GM10266 (cell line): ENCODE data around the gene USP49.

Experiments used
- DNase-seq: peaks from one replicate; pipeline ENCODE4 v3.0.0; 2012; ENCODE audit errors: extremely low spot score
- TF ChIP-seq, protein P1 (sequence below): IDR thresholded peaks from 2 replicates; pipeline ENCODE4 v1.5.1; 2012; ENCODE audit warnings: mild to moderate bottlenecking, low read depth; ENCODE audit not compliant: control insufficient read depth, insufficient read depth; ENCODE audit errors: missing control alignments

Gene USP49

GRCh38 chr6:41884957-41885356, 10.2 kb downstream of the USP49 start:
- TF ChIP-seq, protein P1, sequence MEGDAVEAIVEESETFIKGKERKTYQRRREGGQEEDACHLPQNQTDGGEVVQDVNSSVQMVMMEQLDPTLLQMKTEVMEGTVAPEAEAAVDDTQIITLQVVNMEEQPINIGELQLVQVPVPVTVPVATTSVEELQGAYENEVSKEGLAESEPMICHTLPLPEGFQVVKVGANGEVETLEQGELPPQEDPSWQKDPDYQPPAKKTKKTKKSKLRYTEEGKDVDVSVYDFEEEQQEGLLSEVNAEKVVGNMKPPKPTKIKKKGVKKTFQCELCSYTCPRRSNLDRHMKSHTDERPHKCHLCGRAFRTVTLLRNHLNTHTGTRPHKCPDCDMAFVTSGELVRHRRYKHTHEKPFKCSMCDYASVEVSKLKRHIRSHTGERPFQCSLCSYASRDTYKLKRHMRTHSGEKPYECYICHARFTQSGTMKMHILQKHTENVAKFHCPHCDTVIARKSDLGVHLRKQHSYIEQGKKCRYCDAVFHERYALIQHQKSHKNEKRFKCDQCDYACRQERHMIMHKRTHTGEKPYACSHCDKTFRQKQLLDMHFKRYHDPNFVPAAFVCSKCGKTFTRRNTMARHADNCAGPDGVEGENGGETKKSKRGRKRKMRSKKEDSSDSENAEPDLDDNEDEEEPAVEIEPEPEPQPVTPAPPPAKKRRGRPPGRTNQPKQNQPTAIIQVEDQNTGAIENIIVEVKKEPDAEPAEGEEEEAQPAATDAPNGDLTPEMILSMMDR = no peak

GRCh38 chr6:41881506-41881905, 13.7 kb downstream of the USP49 start:
- no peak for DNase-seq
- TF ChIP-seq, protein P1 = no peak

More at GRCh38 chr6:41884957-41885356, 10.2 kb downstream of the USP49 start:
- DNase-seq = no peak

DNA sequence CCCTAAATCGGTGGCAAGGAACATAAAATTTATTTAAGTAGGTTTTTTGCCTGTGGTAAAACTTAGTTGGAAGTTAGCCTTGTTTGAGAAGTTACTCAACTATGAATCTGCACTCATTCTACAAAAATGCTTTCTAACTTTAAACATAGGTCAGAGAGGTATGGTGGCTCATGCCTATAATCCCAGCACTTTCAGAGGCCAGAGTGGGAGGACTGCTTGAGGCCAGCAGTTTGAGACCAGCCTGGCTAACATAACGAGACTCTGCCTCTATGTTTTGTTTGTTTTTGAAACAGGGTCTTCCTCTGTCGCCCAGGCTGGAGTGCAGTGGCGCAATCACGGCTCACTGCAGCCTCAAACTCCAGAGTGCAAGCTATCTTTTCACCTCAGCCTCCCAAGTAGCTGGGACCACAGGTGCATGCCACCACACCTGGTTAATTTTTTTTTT, 16.2 kb downstream of the USP49 start:
- DNase-seq = no peak
- TF ChIP-seq, protein P1 = no peak

DNA sequence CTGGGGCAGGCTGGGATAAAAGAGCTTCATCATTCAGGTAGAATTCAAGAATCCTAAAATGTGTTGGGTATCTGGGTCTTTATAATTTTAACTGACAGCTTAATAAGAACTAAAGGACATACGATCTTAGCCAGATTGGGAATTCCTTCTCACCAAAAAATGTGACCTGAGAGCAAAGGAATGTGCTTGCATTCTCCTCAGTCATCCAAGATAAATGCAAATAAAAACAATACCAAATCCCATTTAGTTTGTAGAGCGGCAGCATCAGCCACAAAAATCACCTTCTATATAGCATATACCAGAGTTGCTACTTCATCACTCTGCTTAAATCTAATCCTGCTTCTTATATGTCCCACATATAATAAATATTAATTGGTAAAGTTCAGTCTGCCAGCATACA, 16.9 kb downstream of the USP49 start:
- TF ChIP-seq, protein P1 = no peak
- no peak for DNase-seq

- no peak for DNase-seq
- TF ChIP-seq, protein P1 = no peak
Measured at GRCh38 chr6:41877051-41877680, 18.0 kb downstream of the USP49 start.

GRCh38 chr6:41874741-41875140, 20.4 kb downstream of the USP49 start:
- TF ChIP-seq, protein P1 = no peak

GRCh38 chr6:41872147-41872546, 23.0 kb downstream of the USP49 start:
- TF ChIP-seq, protein P1 = no peak
- DNase-seq = no peak

More at GRCh38 chr6:41874741-41875140, 20.4 kb downstream of the USP49 start:
- DNase-seq = no peak
